Astrocyte (in vitro differentiated cells and primary cell): ENCODE data around the gene CCRL2. TPM values are rescaled to one million over a fixed set of nuclear protein-coding genes. Genes with fewer than 3 reads are reported as not detected.

ENCODE experiments used
- DNase-seq: peaks from one replicate; pipeline ENCODE4 v3.0.0-alpha.2; 2010; ENCODE audit warnings: low read depth
- FAIRE-seq: peaks from 2 replicates; lab custom pipeline; 2011; peaks lifted over from hg19 to GRCh38; lab: Jason Lieb, UNC
- H2AFZ ChIP-seq: 2 replicates; pipeline ENCODE4 v1.6.0; 2012; ENCODE audit warnings: low read depth, low read length, inconsistent platforms
- H3K27ac ChIP-seq: 2 replicates; pipeline ENCODE4 v1.5.1; 2011; ENCODE audit warnings: low read depth, low read length, inconsistent platforms
- H3K27me3 ChIP-seq: 2 replicates; pipeline ENCODE4 v1.6.0; 2011; ENCODE audit warnings: low read length, inconsistent platforms; ENCODE audit not compliant: insufficient read depth
- H3K36me3 ChIP-seq: 2 replicates; pipeline ENCODE4 v1.5.1; 2011; ENCODE audit warnings: low read length, inconsistent platforms; ENCODE audit not compliant: insufficient read depth
- H3K4me1 ChIP-seq: 2 replicates; pipeline ENCODE4 v1.5.1; 2011; ENCODE audit warnings: low read length, inconsistent platforms; ENCODE audit not compliant: insufficient read depth
- H3K4me2 ChIP-seq: 2 replicates; pipeline ENCODE4 v1.6.0; 2012; ENCODE audit warnings: low read length, inconsistent platforms
- H3K4me3 ChIP-seq: 2 replicates; pipeline ENCODE4 v1.5.1; 2011; ENCODE audit warnings: low read depth, mild to moderate bottlenecking, low read length, inconsistent platforms; ENCODE audit not compliant: insufficient read depth
- H3K79me2 ChIP-seq: 2 replicates; pipeline ENCODE4 v1.6.0; 2012; ENCODE audit warnings: mild to moderate bottlenecking, low read length, inconsistent platforms; ENCODE audit not compliant: insufficient read depth
- H3K9ac ChIP-seq: 2 replicates; pipeline ENCODE4 v1.6.0; 2012; ENCODE audit warnings: mild to moderate bottlenecking, low read length, inconsistent platforms
- H3K9me3 ChIP-seq: 2 replicates; pipeline ENCODE4 v1.5.1; 2012; ENCODE audit warnings: low read depth, mild to moderate bottlenecking, low read length, inconsistent platforms; ENCODE audit not compliant: insufficient read depth
- H4K20me1 ChIP-seq: 2 replicates; pipeline ENCODE4 v1.6.0; 2012; ENCODE audit warnings: low read length, inconsistent platforms; ENCODE audit not compliant: insufficient read depth
- H3K27ac Mint-ChIP-seq: one replicate; pipeline ENCODE4 v1.8.0; 2021; ENCODE audit warnings: mild to moderate bottlenecking, mixed read lengths; ENCODE audit not compliant: unreplicated experiment
- H3K27me3 Mint-ChIP-seq: one replicate; pipeline ENCODE4 v1.8.0; 2021; ENCODE audit warnings: low read depth, mixed read lengths; ENCODE audit not compliant: unreplicated experiment
- H3K36me3 Mint-ChIP-seq: one replicate; pipeline ENCODE4 v1.8.0; 2021; ENCODE audit warnings: low read depth, mixed read lengths; ENCODE audit not compliant: unreplicated experiment
- H3K4me1 Mint-ChIP-seq: one replicate; pipeline ENCODE4 v1.8.0; 2021; ENCODE audit warnings: low read depth, mixed read lengths; ENCODE audit not compliant: unreplicated experiment
- H3K4me3 Mint-ChIP-seq: one replicate; pipeline ENCODE4 v1.8.0; 2021; ENCODE audit warnings: mild to moderate bottlenecking, moderate library complexity, mixed read lengths; ENCODE audit not compliant: unreplicated experiment
- H3K9me3 Mint-ChIP-seq: one replicate; pipeline ENCODE4 v1.8.0; 2021; ENCODE audit warnings: mild to moderate bottlenecking, mixed read lengths; ENCODE audit not compliant: unreplicated experiment
- CTCF ChIP-seq: IDR thresholded peaks from 2 replicates; pipeline ENCODE4 v1.5.1; 2011; ENCODE audit warnings: low read depth, mild to moderate bottlenecking, inconsistent platforms, low read length, moderate library complexity; ENCODE audit not compliant: insufficient read depth
- EZH2 ChIP-seq: IDR thresholded peaks from 2 replicates; pipeline ENCODE4 v1.6.1; 2012; ENCODE audit warnings: mild to moderate bottlenecking, low read length, inconsistent platforms; ENCODE audit not compliant: insufficient read depth
- total RNA-seq: library from RNA; stranded (reverse); gene quantifications from 2 replicates; pipeline ENCODE4 v1.2.1, GENCODE V29; 2021

Gene CCRL2
- total RNA-seq, 1 donor from 2014 or later: not detected

GRCh38 chr3:46408853-46409252 is 1.8 kb downstream of the CCRL2 start:
- no peak overlapping the region for H3K9ac ChIP-seq
- no peaks in the 10 kb centered on the region for H4K20me1 ChIP-seq
- H3K4me3 ChIP-seq: no peak overlapping the region
- Mint-ChIP-seq H3K27ac (no peak overlapping the region), H3K36me3 (no peaks in the 10 kb centered on the region), H3K9me3 (peaks cover 3% of the 10 kb centered on the region), H3K4me3 (no peak overlapping the region), H3K27me3 (peaks cover 2% of the 10 kb centered on the region), H3K4me1 (peaks cover 33% of the 10 kb centered on the region)
- peak overlapping the region; percentile 82 for H3K4me2 ChIP-seq
- FAIRE-seq (no peak), DNase-seq (no peak)
- no peaks in the 10 kb centered on the region for H3K27me3 ChIP-seq
- no peak overlapping the region for H2AFZ ChIP-seq
- H3K27ac ChIP-seq: no peak overlapping the region
- no peaks in the 10 kb centered on the region for H3K9me3 ChIP-seq
- peaks cover 31% of the 10 kb centered on the region for H3K4me1 ChIP-seq
- H3K36me3 ChIP-seq: no peaks in the 10 kb centered on the region
- no peak for TF ChIP-seq EZH2
- no peak for TF ChIP-seq CTCF
- no peaks in the 10 kb centered on the region for H3K79me2 ChIP-seq

- peaks cover 31% of the 10 kb centered on the region for H3K4me1 ChIP-seq
- H3K4me3 ChIP-seq: no peak overlapping the region
- TF ChIP-seq EZH2: no peak
- TF ChIP-seq CTCF: no peak
- Mint-ChIP-seq H3K27ac (no peak overlapping the region), H3K27me3 (peaks cover 2% of the 10 kb centered on the region), H3K4me3 (no peak overlapping the region), H3K9me3 (no peaks in the 10 kb centered on the region), H3K36me3 (no peaks in the 10 kb centered on the region), H3K4me1 (peaks cover 33% of the 10 kb centered on the region)
- H3K27me3 ChIP-seq: no peaks in the 10 kb centered on the region
- H3K79me2 ChIP-seq: no peaks in the 10 kb centered on the region
- H2AFZ ChIP-seq: no peak overlapping the region
- no peaks in the 10 kb centered on the region for H3K9me3 ChIP-seq
- H3K9ac ChIP-seq: no peak overlapping the region
- no peaks in the 10 kb centered on the region for H4K20me1 ChIP-seq
- FAIRE-seq (no peak), DNase-seq (no peak)
- no peaks in the 10 kb centered on the region for H3K36me3 ChIP-seq
- H3K4me2 ChIP-seq: no peak overlapping the region
- no peak overlapping the region for H3K27ac ChIP-seq
Measured at GRCh38 chr3:46409739-46410489, 2.9 kb downstream of the CCRL2 start.

- Histone ChIP-seq H3K9ac (no peak overlapping the region), H3K4me1 (peaks cover 31% of the 10 kb centered on the region), H2AFZ (no peak overlapping the region), H3K4me3 (no peak overlapping the region), H3K4me2 (no peak overlapping the region), H3K9me3 (no peaks in the 10 kb centered on the region), H3K27me3 (no peaks in the 10 kb centered on the region), H4K20me1 (no peaks in the 10 kb centered on the region), H3K36me3 (no peaks in the 10 kb centered on the region), H3K79me2 (no peaks in the 10 kb centered on the region), H3K27ac (no peak overlapping the region)
- Mint-ChIP-seq H3K9me3 (no peaks in the 10 kb centered on the region), H3K36me3 (no peaks in the 10 kb centered on the region), H3K27ac (no peak overlapping the region), H3K4me3 (no peak overlapping the region), H3K4me1 (peaks cover 33% of the 10 kb centered on the region), H3K27me3 (peaks cover 3% of the 10 kb centered on the region)
- no peak for TF ChIP-seq EZH2
- TF ChIP-seq CTCF: no peak
- DNase-seq (peak; percentile 20), FAIRE-seq (no peak)
Measured at GRCh38 chr3:46410669-46411068, 3.6 kb downstream of the CCRL2 start.
